ENCODE data around the gene SELENOM.

SELENOM gene

GRCh38 chr22:31056986-31057599, 50.3 kb downstream of the SELENOM start:
- Mint-ChIP-seq H3K27ac (no peak overlapping the region), H3K4me3 (no peak overlapping the region), H3K9me3 (no peaks in the 10 kb centered on the region), H3K36me3 (no peaks in the 10 kb centered on the region), H3K4me1 (no peaks in the 10 kb centered on the region), H3K27me3 (no peaks in the 10 kb centered on the region)

- H3K27ac Mint-ChIP-seq: no peak overlapping the region
- H3K9me3 Mint-ChIP-seq: no peaks in the 10 kb centered on the region
- H3K36me3 Mint-ChIP-seq: no peaks in the 10 kb centered on the region
- H3K27me3 Mint-ChIP-seq: no peaks in the 10 kb centered on the region
- H3K4me3 Mint-ChIP-seq: no peak overlapping the region
- no peaks in the 10 kb centered on the region for H3K4me1 Mint-ChIP-seq
Observed at GRCh38 chr22:31055635-31056159, 51.7 kb downstream of the SELENOM start.

GRCh38 chr22:31055117-31055634, 52.2 kb downstream of the SELENOM start:
- Mint-ChIP-seq H3K27ac (no peak overlapping the region), H3K9me3 (no peaks in the 10 kb centered on the region), H3K27me3 (no peaks in the 10 kb centered on the region), H3K36me3 (no peaks in the 10 kb centered on the region), H3K4me3 (no peak overlapping the region), H3K4me1 (no peaks in the 10 kb centered on the region)
